OCI-LY3 (cell line): ENCODE data around the gene RASA1.

Experiments
- H2AFZ ChIP-seq: fragments of 200-600, 300-600 bp; shearing (Covaris generic); 2 replicates; pipeline ENCODE4 v1.6.0; 2014; ENCODE audit warnings: antibody characterized with exemption, low read depth, low read length
- H3K27ac ChIP-seq: fragments of 200-600, 300-600 bp; sonication (generic); 2 replicates; pipeline ENCODE4 v1.5.1; 2014; ENCODE audit warnings: mild to moderate bottlenecking, low read length, moderate library complexity, mixed read lengths
- H3K27me3 ChIP-seq: fragments of 200-600, 300-600 bp; sonication (generic); 2 replicates; pipeline ENCODE4 v1.6.1; 2014; ENCODE audit warnings: low read depth, low read length, mixed read lengths
- H3K36me3 ChIP-seq: fragments of 200-600, 300-600 bp; sonication (generic); replicated peaks from 2 replicates; pipeline ENCODE3; 2014; ENCODE audit warnings: low read depth, low read length, mixed read lengths
- H3K4me1 ChIP-seq: fragments of 300-600, 200-600 bp; sonication (generic); 2 replicates; pipeline ENCODE4 v1.6.1; 2014; ENCODE audit warnings: low read length, mixed read lengths
- H3K4me2 ChIP-seq: fragments of 200-600, 300-600 bp; sonication (generic); 2 replicates; pipeline ENCODE4 v1.6.1; 2014; ENCODE audit warnings: low read length, mixed read lengths
- H3K4me3 ChIP-seq: fragments of 300-600, 200-600 bp; sonication (generic); 2 replicates; pipeline ENCODE4 v1.5.1; 2014; ENCODE audit warnings: antibody characterized with exemption, mild to moderate bottlenecking, low read length, moderate library complexity
- H3K79me2 ChIP-seq: fragments of 300-600, 200-600 bp; shearing (Covaris generic); 2 replicates; pipeline ENCODE4 v1.6.1; 2014; ENCODE audit warnings: mild to moderate bottlenecking, low read length, mixed read lengths
- H3K9ac ChIP-seq: fragments of 300-600, 200-600 bp; shearing (Covaris generic); 2 replicates; pipeline ENCODE4 v1.6.0; 2014; ENCODE audit warnings: mild to moderate bottlenecking, low read length, moderate library complexity
- H3K9me3 ChIP-seq: fragments of 200-600, 300-600 bp; shearing (Covaris generic); 2 replicates; pipeline ENCODE4 v1.6.1; 2014; ENCODE audit warnings: low read length, mixed read lengths; ENCODE audit not compliant: insufficient read depth
- H4K20me1 ChIP-seq: fragments of 200-600, 300-600 bp; sonication (generic); 2 replicates; pipeline ENCODE4 v1.6.1; 2016; ENCODE audit warnings: low read length, mixed read lengths; ENCODE audit not compliant: insufficient read depth
- EZH2phosphoT487 ChIP-seq: fragments of 200-600 bp; shearing (Covaris generic); IDR thresholded peaks from 2 replicates; pipeline ENCODE4 v1.6.1; 2018; ENCODE audit warnings: antibody characterized with exemption, mixed run types, low read depth
- TF ChIP-seq, protein P1 (sequence below): fragments of 200-600, 300-600 bp; sonication (generic); IDR thresholded peaks from 2 replicates; pipeline ENCODE4 v1.5.1; 2014; ENCODE audit warnings: antibody characterized with exemption, low read length, low read depth

The RASA1 gene

GRCh38 chr5:87367243-87367642 is 99.6 kb downstream of the RASA1 start:
- Histone ChIP-seq H3K36me3 (no peaks in the 10 kb centered on the region), H4K20me1 (no peaks in the 10 kb centered on the region), H3K9me3 (no peaks in the 10 kb centered on the region), H3K4me1 (no peaks in the 10 kb centered on the region), H2AFZ (no peak overlapping the region), H3K27me3 (no peaks in the 10 kb centered on the region), H3K9ac (no peak overlapping the region), H3K79me2 (no peaks in the 10 kb centered on the region), H3K27ac (no peak overlapping the region), H3K4me3 (no peak overlapping the region), H3K4me2 (no peak overlapping the region)
- TF ChIP-seq, protein P1, sequence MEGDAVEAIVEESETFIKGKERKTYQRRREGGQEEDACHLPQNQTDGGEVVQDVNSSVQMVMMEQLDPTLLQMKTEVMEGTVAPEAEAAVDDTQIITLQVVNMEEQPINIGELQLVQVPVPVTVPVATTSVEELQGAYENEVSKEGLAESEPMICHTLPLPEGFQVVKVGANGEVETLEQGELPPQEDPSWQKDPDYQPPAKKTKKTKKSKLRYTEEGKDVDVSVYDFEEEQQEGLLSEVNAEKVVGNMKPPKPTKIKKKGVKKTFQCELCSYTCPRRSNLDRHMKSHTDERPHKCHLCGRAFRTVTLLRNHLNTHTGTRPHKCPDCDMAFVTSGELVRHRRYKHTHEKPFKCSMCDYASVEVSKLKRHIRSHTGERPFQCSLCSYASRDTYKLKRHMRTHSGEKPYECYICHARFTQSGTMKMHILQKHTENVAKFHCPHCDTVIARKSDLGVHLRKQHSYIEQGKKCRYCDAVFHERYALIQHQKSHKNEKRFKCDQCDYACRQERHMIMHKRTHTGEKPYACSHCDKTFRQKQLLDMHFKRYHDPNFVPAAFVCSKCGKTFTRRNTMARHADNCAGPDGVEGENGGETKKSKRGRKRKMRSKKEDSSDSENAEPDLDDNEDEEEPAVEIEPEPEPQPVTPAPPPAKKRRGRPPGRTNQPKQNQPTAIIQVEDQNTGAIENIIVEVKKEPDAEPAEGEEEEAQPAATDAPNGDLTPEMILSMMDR: no peak
- TF ChIP-seq EZH2phosphoT487: no peak

- H3K79me2 ChIP-seq: no peaks in the 10 kb centered on the region
- no peak overlapping the region for H2AFZ ChIP-seq
- TF ChIP-seq EZH2phosphoT487: no peak
- TF ChIP-seq, protein P1: no peak
- no peak overlapping the region for H3K4me3 ChIP-seq
- H3K36me3 ChIP-seq: no peaks in the 10 kb centered on the region
- no peaks in the 10 kb centered on the region for H3K9me3 ChIP-seq
- H3K9ac ChIP-seq: no peak overlapping the region
- H3K27me3 ChIP-seq: no peaks in the 10 kb centered on the region
- no peak overlapping the region for H3K27ac ChIP-seq
- no peak overlapping the region for H3K4me2 ChIP-seq
- H3K4me1 ChIP-seq: no peaks in the 10 kb centered on the region
- no peaks in the 10 kb centered on the region for H4K20me1 ChIP-seq
Measured at GRCh38 chr5:87368601-87369000, 100.9 kb downstream of the RASA1 start.

- TF ChIP-seq, protein P1: no peak
- no peak for TF ChIP-seq EZH2phosphoT487
- Histone ChIP-seq H4K20me1 (no peaks in the 10 kb centered on the region), H3K4me1 (no peaks in the 10 kb centered on the region), H2AFZ (no peak overlapping the region), H3K27ac (no peak overlapping the region), H3K4me3 (no peak overlapping the region), H3K4me2 (no peak overlapping the region), H3K9me3 (no peaks in the 10 kb centered on the region), H3K79me2 (no peaks in the 10 kb centered on the region), H3K27me3 (no peaks in the 10 kb centered on the region), H3K36me3 (no peaks in the 10 kb centered on the region), H3K9ac (no peak overlapping the region)
Measured at GRCh38 chr5:87369431-87369830, 101.7 kb downstream of the RASA1 start.

DNA sequence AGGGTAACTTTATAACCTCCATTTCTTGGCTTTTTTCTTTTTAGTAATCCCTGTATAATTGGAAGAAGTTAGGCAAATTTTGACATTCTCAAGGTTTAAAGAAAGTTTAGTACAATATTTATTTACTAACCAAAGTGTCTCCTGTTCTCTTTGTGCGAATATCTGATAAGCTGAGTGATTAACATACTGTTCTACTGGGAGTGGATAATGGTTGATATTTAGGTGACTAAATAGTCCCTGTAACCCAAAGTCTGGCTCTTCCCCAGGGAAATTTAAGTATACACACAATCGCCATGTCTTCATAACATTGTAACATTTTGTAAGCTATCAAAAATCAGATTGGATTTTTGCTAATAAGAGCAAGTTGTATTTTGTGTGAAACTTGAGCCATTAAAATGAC is 105.0 kb downstream of the RASA1 start:
- TF ChIP-seq, protein P1: no peak
- no peak for TF ChIP-seq EZH2phosphoT487
- H3K36me3 ChIP-seq: peaks cover 4% of the 10 kb centered on the region

More for the DNA sequence above, 105.0 kb downstream of the RASA1 start:
- H3K4me3 ChIP-seq: no peak overlapping the region
- no peak overlapping the region for H3K9ac ChIP-seq
- no peaks in the 10 kb centered on the region for H3K9me3 ChIP-seq
- no peaks in the 10 kb centered on the region for H3K4me1 ChIP-seq
- H3K79me2 ChIP-seq: no peaks in the 10 kb centered on the region
- H3K27ac ChIP-seq: no peak overlapping the region
- no peaks in the 10 kb centered on the region for H3K27me3 ChIP-seq
- no peak overlapping the region for H2AFZ ChIP-seq
- H3K4me2 ChIP-seq: no peak overlapping the region
- no peaks in the 10 kb centered on the region for H4K20me1 ChIP-seq
